Muscle of arm (tissue), 12 donors: Measurements from ENCODE around the gene ARHGAP10. TPM values are rescaled to one million over a fixed set of nuclear protein-coding genes. Genes with fewer than 3 reads are reported as not detected.
"Not testable (repeated sequence)": the region's sequence is repeated elsewhere in the genome, so short reads cannot be mapped to it uniquely, and the experiment has no call there.

Experiments
- DNase-seq: peaks from one replicate; pipeline ENCODE4 v3.0.0-alpha.2; 2013
- polyA plus RNA-seq, 12 donors: library from polyadenylated mRNA; unstranded; fragments of 120-200 nt; gene quantifications; one replicate each; pipeline ENCODE4 v1.2.1, GENCODE V29; 2013; ENCODE audit not compliant: insufficient read length in 12 of 12

The ARHGAP10 gene
- polyA plus RNA-seq, 12 donors, result 19.8 to 38.9 (median 34.9) TPM; not detected in 1

- no peak for DNase-seq
Measured at GRCh38 chr4:147847751-147848590, 116.1 kb downstream of the ARHGAP10 start.

DNA sequence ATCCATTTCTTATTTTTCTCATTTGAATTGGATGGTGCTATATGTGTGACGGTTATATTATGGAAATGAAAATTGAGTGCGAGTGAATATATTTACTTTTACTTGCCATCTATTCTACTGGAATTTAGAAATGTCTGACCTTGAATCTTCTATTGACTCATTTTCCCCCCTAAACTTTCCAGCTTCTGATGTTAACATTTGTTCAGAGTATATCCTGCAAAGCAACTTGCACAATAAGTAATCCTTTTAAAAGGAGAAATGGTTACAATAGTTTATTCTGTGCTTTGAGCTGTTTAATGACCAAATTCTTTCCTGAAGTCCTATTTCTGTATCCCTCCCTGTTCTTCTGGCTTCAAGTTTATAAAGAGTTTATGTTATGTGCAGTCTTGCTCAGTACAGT, 116.7 kb downstream of the ARHGAP10 start:
- DNase-seq, result no peak

DNA sequence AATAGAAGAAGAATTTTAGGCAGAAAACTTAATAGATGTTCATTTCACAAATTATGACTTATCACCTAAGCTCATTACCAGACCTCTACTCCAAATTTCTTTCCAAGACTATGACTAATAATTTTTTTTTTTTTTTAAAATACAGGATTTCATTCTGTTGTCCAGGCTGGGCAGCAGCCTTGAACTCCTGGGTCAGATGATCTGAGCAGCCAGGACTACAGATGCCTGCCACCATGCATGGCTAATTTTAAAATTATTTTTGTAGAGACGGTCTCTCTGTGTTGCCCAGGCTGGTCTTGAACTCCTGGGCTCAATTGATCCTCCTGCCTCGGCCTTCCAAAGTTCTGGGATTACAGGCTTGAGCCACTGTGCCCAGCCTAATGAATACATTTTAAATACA, 119.2 kb downstream of the ARHGAP10 start:
- DNase-seq, result no peak

DNA sequence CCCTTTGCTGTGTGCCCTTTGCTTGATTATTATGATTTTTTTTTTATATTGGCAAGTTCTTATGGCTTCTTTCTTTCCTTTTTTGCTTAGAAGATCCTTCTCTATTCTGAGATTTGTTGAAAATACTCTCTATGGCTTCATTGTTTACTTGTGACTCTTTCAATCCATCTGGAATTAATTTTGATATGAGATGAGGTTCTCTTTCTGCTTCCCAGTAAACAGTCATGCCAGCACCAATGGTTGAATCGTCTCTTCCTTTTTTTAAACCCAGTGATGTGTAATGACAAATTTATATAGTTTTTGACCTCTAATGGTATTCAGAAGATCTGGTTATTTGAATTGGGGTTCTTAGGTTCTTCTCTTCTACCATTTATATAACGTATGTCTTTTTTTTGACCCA, 121.8 kb downstream of the ARHGAP10 start:
- no peak for DNase-seq

DNA sequence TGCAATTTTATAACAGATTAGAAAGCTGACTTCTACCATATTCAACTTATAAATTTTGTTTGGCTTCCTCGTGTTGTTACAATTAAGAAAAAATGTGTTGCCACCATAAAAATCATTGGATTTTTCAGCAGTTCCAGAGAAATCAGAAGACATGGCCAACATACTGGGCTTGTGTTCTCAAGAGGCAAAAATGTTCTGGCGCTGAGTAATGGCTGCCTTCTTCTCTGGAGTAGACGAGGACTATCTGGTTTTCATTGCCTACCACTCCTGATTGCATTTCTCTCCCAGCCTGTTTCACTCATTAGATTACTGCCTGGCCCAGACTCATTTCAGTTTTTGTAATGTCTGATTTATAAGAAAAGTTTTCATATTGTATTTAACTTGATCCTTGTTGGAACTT, 122.3 kb downstream of the ARHGAP10 start:
- no peak for DNase-seq

DNA sequence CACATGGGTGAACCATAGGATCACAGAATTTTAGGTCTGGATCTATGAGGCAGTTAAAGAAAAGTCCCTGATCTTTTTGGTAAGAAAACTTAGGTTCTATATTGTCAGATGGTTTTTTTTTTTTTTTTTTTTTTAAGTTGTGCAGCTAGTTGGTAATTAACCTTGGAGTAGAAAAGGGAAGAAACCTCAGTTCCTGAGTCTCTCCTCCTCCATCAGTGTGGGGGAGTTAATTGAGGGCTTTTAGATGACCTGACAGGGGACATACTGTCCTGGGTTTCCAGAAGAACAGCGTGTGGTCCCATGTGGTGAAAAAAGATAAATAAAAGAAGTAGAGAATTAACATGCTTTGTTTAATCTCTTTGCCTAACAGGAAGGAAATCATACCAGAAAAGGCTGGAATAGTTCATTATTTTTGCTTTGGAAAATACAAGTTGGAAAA, 123.7 kb downstream of the ARHGAP10 start:
- DNase-seq, result no peak

GRCh38 chr4:147860960-147861359, 129.1 kb downstream of the ARHGAP10 start:
- no peak for DNase-seq

- no peak for DNase-seq
Measured at GRCh38 chr4:147862043-147862692, 130.3 kb downstream of the ARHGAP10 start.

GRCh38 chr4:147863111-147863747, 131.3 kb downstream of the ARHGAP10 start:
- no peak for DNase-seq

GRCh38 chr4:147863808-147864472, 132.1 kb downstream of the ARHGAP10 start:
- DNase-seq, result no peak

DNA sequence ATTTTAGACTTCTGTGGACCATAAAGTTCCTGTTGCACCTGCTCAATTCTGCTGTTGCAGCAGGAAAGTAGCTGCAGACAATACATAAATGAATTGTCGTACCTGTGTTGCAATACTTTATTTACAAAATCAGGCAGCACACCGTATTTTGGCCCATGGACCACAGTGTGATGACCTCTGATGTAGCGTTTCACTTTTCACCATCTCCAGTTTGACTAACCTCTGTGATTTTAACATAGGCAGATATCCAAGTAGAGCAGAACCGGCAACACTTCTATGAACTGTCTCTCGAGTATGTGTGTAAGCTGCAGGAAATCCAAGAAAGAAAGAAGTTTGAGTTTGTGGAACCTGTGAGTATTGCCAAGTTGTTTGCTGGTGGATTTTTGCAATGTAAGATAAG, 132.7 kb downstream of the ARHGAP10 start:
- peak; percentile 33 for DNase-seq

- DNase-seq, result no peak
Measured at GRCh38 chr4:147865926-147866325, 134.0 kb downstream of the ARHGAP10 start.

- peak; percentile 95 for DNase-seq
Measured at GRCh38 chr4:147866532-147867271, 134.8 kb downstream of the ARHGAP10 start.

DNA sequence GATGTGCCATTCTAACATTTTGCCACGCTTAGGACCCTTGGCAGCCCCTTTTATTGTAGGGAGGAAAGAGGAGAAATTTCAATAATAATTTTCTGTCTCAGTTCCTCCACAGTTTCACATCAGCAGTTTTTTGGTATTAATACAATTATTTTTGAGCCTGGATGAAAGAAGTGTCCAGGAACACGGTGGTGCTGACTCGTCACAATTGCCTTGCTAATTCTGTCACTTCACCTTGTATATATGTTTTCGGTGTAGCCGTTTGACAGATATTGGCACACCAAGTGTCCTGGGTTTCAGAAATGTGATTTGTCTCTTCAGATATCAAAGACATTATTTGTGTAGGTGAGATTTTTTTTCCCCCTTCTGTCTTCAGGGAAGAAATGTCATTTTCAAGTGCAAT, 142.2 kb downstream of the ARHGAP10 start:
- DNase-seq, result no peak

DNA sequence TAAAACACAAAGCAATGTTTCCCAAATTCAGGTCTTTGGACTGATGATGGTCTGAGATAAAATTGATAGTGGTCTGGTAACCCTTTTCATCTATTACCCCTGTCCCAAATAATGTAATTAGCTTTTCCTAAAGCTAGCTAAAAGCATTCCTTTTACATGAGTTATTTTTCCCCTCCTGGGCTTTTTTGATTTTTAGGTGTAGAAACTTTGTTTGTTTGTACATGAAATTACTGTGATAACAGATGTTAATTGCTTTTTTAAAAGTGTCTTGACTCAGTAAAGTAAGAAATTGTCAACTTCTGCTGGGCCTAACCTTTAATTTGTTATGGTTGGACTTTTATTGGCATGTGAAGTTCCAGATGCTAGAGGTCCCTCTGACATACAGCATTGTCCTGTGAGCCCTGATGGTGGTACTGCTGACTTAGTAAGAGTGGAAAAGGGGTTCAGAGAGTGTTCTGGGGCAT, 145.5 kb downstream of the ARHGAP10 start:
- DNase-seq, result no peak

DNA sequence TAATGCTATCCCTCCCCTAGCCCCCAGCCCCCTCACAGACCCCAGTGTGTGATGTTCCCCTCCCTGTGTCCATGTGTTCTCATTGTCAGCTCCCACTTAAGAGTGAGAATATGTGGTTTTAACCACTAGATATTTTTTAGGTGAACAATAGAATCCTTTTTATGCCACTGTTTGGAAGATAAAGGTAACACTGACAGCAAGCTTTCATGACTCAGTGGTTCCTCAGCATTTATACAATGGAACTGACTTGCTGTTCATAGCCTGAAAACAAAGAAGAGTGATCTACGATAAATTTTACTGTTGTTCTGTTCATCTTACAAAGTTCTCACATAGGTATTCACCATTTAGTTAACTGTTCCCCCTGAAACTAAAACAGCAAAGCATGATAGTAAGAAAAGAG, 147.8 kb downstream of the ARHGAP10 start:
- no peak for DNase-seq

DNA sequence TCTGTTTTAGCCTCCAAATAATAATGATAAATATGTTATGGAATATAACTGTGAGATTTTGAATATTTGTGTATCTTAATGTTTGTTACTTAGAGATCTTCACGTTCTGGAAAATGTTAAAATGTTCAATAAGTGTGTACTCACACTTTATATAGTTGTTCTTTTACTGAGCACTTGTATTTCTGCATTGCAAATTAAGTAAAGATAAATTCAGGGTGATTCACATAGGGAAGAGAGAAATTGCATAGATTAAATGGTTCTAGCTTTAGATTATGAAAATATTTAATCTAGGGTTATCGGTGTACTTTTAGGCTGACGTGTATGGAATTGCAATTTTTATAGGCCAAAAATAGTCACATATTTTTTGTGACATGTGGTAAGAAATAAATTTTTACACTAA, 148.6 kb downstream of the ARHGAP10 start:
- DNase-seq, result no peak

- no peak for DNase-seq
Measured at GRCh38 chr4:147884536-147884935, 152.6 kb downstream of the ARHGAP10 start.

DNA sequence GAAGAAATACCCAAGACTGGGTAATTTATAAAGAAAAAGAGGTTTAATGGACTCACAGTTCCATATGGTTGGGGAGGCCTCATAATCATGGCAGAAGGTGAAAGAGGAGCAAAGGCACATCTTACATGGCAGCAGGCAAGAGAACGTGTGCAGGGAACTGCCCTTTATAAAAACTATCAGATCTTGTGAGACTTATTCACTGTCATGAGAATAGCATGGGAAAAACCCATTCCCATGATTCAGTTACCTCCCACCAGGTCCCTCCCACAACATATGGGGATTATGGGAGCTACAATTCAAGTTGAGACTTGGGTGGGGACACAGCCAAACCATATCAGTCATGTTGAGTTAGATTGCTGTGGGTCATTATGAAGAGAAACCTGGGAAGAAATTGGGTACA, 153.3 kb downstream of the ARHGAP10 start:
- not testable (repeated sequence) for DNase-seq

DNA sequence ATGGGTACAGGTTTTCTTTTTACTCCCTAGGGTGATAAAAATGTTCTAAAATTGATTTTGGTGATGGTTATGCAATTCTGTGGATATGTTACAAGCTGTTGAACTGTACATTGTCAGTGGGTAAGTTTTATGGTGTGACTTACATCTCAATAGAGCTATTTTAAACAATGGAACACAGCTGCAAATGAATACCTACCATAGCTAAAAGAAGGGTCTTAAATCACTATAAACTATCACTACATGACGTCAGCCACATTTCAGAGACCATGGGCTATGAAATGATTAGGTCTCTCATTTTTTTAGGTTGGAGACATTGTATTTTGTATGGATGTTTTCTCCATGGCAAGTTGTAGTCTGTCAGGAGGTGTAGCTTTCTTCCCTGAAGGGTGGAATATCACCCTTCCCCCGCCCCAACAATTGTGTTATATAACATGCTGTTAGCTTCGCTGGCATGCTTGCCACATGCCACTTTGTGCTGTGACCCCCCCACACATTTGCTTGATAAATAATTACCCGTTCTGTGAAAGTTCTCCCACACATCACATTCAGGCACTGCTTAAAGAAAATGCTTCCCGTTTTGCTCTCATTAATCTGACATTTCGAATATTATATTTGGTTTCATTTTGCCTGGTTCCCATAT, 159.7 kb downstream of the ARHGAP10 start:
- DNase-seq, result no peak

DNA sequence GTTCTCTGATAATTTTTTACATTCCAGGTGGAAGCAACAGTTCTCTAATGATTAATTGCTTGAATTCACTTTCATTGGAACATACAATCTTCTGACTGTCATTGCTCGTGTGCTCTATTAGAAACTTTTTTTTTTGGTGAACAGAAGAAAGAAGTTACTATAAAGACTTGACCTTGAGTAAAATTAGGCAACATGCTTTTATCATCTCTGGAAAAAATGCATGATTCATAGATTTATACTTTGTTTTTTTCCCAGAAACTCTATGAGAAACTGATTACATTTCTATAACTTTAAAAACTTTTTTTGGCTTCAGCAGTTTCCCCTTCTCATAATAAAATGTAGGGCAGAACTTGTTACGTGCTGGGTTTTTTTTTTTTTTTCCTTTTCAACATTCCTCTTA, 167.6 kb downstream of the ARHGAP10 start:
- no peak for DNase-seq
